Measurements from ENCODE around the gene HACD2. TPM values are rescaled to one million over a fixed set of nuclear protein-coding genes. Genes with fewer than 3 reads are reported as not detected.

The HACD2 gene
- total and polyA plus RNA-seq, 9 of the 15 experiments (the other 6 are each of a cell fraction or from before 2014, with no cell fraction given): 1.3 to 10.5 (median 3.8) TPM

DNA sequence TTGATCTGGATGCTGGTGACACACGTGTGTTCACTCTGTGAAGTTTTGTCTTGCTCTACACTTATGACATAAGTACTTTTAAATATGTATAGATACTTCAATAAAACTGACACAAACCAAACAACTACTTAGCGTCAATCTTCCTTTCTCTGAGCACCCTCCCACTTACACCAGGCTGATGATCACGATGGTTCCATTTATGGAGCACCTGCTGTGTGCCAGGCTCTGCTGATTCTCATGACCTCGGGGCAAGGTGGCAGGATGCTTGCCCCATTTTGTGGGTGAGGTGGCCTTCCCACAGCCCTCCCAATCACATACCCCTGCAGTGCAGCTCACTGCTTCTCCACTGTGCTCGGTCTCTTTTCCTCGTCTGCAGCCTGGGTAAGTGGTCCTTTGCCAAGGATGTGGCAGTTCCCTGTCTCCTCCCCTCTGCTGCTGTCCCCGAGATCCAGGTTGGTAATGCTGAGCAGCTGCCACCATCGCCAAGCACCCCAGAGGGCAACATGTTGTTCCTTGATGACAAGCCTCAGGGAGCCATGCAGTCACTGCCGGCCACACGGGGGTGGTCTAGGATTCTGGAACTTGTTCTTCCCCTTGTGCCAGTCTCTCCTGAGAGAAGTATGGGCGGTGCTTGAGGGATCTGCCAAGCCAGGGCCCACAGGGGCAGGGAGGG lies 115.4 kb downstream of the HACD2 start (continued):
- no peak for TF ChIP-seq ZNF449 (CRISPR knock-in tag; IDR thresholded peaks at IDR 0.05)
- no peak for TF ChIP-seq ATF7 (IDR thresholded peaks at IDR 0.05)
- TF ChIP-seq PPARD (CRISPR knock-in tag; IDR thresholded peaks at IDR 0.05): no peak
- TF ChIP-seq TFAM (CRISPR knock-in tag; conservative IDR thresholded peaks at IDR 0.05): no peak

GRCh38 chr3:123467046-123467445 lies 117.8 kb downstream of the HACD2 start:
- no peak for DNase-seq (ENCODE audit: extremely low read depth in 1 of 4, low spot score in 3 of 4)
- 0% methylated on average over 5 of the region's 5 CpGs for WGBS (ENCODE audit: insufficient coverage, low coverage, missing lambda C conversion rate)
- Histone ChIP-seq H3K9me1 (ENCODE audit: control insufficient read depth, insufficient read depth, low read length) (no peaks in the 10 kb centered on the region), H3K4me2 (ENCODE audit: insufficient read depth, low read length) (no peak overlapping the region), H3K36me3 (ENCODE audit: control insufficient read depth, insufficient read depth, low read length) (no peaks in the 10 kb centered on the region), H3K9ac (ENCODE audit: insufficient read depth in 1 of 2, low read depth in 2 of 2, low read length in 2 of 2) (no peak overlapping the region), H3K27ac (ENCODE audit: extremely low read depth, low read depth, low read length) (no peak overlapping the region), H3K27me3 (ENCODE audit: control insufficient read depth in 2 of 2, insufficient read depth in 2 of 2, low read length in 2 of 2) (peaks cover 3 to 8% of the 10 kb centered on the region in 2 experiments; a peak in 2 of 5 replicates), H3K4me3 (no peak overlapping the region), H3K79me2 (ENCODE audit: control insufficient read depth, insufficient read depth, low read length) (no peaks in the 10 kb centered on the region), H3K9me3 (replicated peaks; ENCODE audit: control insufficient read depth, insufficient read depth, low read depth, low read length) (no peaks in the 10 kb centered on the region), H2AFZ (ENCODE audit: low read depth, low read length) (no peak overlapping the region), H3K4me1 (replicated peaks in 1 of 2; ENCODE audit: control insufficient read depth in 2 of 2, insufficient read depth in 2 of 2, low read length in 2 of 2) (no peaks in the 10 kb centered on the region), H4K20me1 (replicated peaks; ENCODE audit: control insufficient read depth, insufficient read depth, low read length) (no peaks in the 10 kb centered on the region)
- intact Hi-C loops (cut with micrococcal nuclease) (no loop called here), in situ Hi-C loops (cut with MboI) (no loop called here)
- FAIRE-seq: no peak
- ChIA-PET CTCF (ENCODE audit: low intra/inter-chr PET ratio) (no interaction called here), POLR2A (interaction anchor here (0.6 to 0.7 kb wide), 3 partner anchors 8 to 1263 kb away, joined by 3 to 4 read pairs (median 4); partner anchors contain the start of gene UMPS)
- BruUV-seq (replicated peaks): no TSS peak
- ATAC-seq: no peak
- TF ChIP-seq EGR1 (conservative IDR thresholded peaks at IDR 0.05) (no peak), CC2D1A (IDR thresholded peaks at IDR 0.05) (no peak), ZNF140 (CRISPR knock-in tag; IDR thresholded peaks at IDR 0.05) (no peak), SIN3B (IDR thresholded peaks at IDR 0.05; ENCODE audit: low read depth) (no peak), SOX6 (IDR thresholded peaks at IDR 0.05) (no peak), CEBPB (tag; IDR thresholded peaks at IDR 0.05) (no peak)
- TF ChIP-seq, protein P1, sequence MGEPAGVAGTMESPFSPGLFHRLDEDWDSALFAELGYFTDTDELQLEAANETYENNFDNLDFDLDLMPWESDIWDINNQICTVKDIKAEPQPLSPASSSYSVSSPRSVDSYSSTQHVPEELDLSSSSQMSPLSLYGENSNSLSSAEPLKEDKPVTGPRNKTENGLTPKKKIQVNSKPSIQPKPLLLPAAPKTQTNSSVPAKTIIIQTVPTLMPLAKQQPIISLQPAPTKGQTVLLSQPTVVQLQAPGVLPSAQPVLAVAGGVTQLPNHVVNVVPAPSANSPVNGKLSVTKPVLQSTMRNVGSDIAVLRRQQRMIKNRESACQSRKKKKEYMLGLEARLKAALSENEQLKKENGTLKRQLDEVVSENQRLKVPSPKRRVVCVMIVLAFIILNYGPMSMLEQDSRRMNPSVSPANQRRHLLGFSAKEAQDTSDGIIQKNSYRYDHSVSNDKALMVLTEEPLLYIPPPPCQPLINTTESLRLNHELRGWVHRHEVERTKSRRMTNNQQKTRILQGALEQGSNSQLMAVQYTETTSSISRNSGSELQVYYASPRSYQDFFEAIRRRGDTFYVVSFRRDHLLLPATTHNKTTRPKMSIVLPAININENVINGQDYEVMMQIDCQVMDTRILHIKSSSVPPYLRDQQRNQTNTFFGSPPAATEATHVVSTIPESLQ (CRISPR knock-in tag; IDR thresholded peaks at IDR 0.05): no peak
